ENCODE measurements around the gene LSMEM2.

The LSMEM2 gene

GRCh38 chr3:50327129-50327528, 48.2 kb downstream of the LSMEM2 start:
- TF ChIP-seq GATA1 (IDR thresholded peaks at IDR 0.05; ENCODE audit: low read depth, low read length) (no peak), POLR2A (IDR thresholded peaks at IDR 0.05; ENCODE audit: low read length) (no peak)

GRCh38 chr3:50327943-50328691, 49.2 kb downstream of the LSMEM2 start, which contains the start of gene TUSC2:
TUSC2 (minus strand) TSS chr3:50328223; CDS start chr3:50328099, 124 bp downstream.
- TF ChIP-seq POLR2A (IDR thresholded peaks at IDR 0.05; ENCODE audit: low read length) (peak; percentile 86), GATA1 (IDR thresholded peaks at IDR 0.05; ENCODE audit: low read depth, low read length) (no peak)
- DNase-seq = peak; percentile 97 to 99

More at GRCh38 chr3:50327129-50327528, 48.2 kb downstream of the LSMEM2 start:
- DNase-seq = no peak

- TF ChIP-seq GATA1 (IDR thresholded peaks at IDR 0.05; ENCODE audit: low read depth, low read length) (no peak), POLR2A (IDR thresholded peaks at IDR 0.05; ENCODE audit: low read length) (peak; percentile 13)
- no peak for DNase-seq
These were observed 51.4 kb downstream of the LSMEM2 start for GRCh38 chr3:50330330-50330729.

- TF ChIP-seq GATA1 (IDR thresholded peaks at IDR 0.05; ENCODE audit: low read depth, low read length) (no peak), POLR2A (IDR thresholded peaks at IDR 0.05; ENCODE audit: low read length) (no peak)
- DNase-seq = no peak
These were observed 52.5 kb downstream of the LSMEM2 start for GRCh38 chr3:50331364-50331907.

GRCh38 chr3:50333744-50334328, 54.9 kb downstream of the LSMEM2 start:
- TF ChIP-seq POLR2A (IDR thresholded peaks at IDR 0.05; ENCODE audit: low read length) (no peak), GATA1 (IDR thresholded peaks at IDR 0.05; ENCODE audit: low read depth, low read length) (no peak)
- no peak for DNase-seq

- no peak for DNase-seq
- TF ChIP-seq POLR2A (IDR thresholded peaks at IDR 0.05; ENCODE audit: low read length) (no peak), GATA1 (IDR thresholded peaks at IDR 0.05; ENCODE audit: low read depth, low read length) (no peak)
These were observed 55.6 kb downstream of the LSMEM2 start for GRCh38 chr3:50334339-50335075.

GRCh38 chr3:50336452-50337174, 57.7 kb downstream of the LSMEM2 start:
- TF ChIP-seq GATA1 (IDR thresholded peaks at IDR 0.05; ENCODE audit: low read depth, low read length) (no peak), POLR2A (IDR thresholded peaks at IDR 0.05; ENCODE audit: low read length) (no peak)
- DNase-seq = no peak

- DNase-seq = peak; percentile 99
- TF ChIP-seq POLR2A (IDR thresholded peaks at IDR 0.05; ENCODE audit: low read length) = peak; percentile 97
- TF ChIP-seq GATA1 (IDR thresholded peaks at IDR 0.05; ENCODE audit: low read depth, low read length) = no peak
These were observed 58.4 kb downstream of the LSMEM2 start for GRCh38 chr3:50337175-50337861.

All from erythroblast (primary cell).